Mesothelial cell of epicardium (in vitro differentiated cells): ENCODE measurements around the gene SYPL2. TPM values are rescaled to one million over a fixed set of nuclear protein-coding genes. Genes with fewer than 3 reads are reported as not detected.

Experiments used
- DNase-seq, 2 experiments: peaks; one replicate each; pipeline ENCODE4 v3.0.0; 2021; ENCODE audit warnings: low spot score in 2 of 2; ENCODE audit not compliant: unreplicated experiment in 2 of 2
- H3K27ac Mint-ChIP-seq: 2 replicates; pipeline ENCODE4 v1.8.0; 2021; ENCODE audit warnings: mixed read lengths
- H3K27me3 Mint-ChIP-seq: 2 replicates; pipeline ENCODE4 v1.8.0; 2021; ENCODE audit warnings: low read depth, mixed read lengths
- H3K36me3 Mint-ChIP-seq: 2 replicates; pipeline ENCODE4 v1.8.0; 2021; ENCODE audit warnings: mixed read lengths
- H3K4me1 Mint-ChIP-seq: 2 replicates; pipeline ENCODE4 v1.8.0; 2021; ENCODE audit warnings: mixed read lengths
- H3K4me3 Mint-ChIP-seq: 2 replicates; pipeline ENCODE4 v1.8.0; 2021; ENCODE audit warnings: mild to moderate bottlenecking, moderate library complexity, mixed read lengths
- H3K9me3 Mint-ChIP-seq: 2 replicates; pipeline ENCODE4 v1.8.0; 2021; ENCODE audit warnings: mixed read lengths
- CTCF ChIP-seq: fragments of 200-600 bp; sonication (generic); IDR thresholded peaks from one replicate; pipeline ENCODE4 v1.5.0; 2021; ENCODE audit warnings: antibody characterized with exemption; ENCODE audit not compliant: unreplicated experiment
- total RNA-seq: library from RNA; stranded (reverse); gene quantifications from 3 replicates; pipeline ENCODE4 v1.2.1, GENCODE V29; 2021

Gene SYPL2
- total RNA-seq, 1 donor from 2014 or later = 0.11 TPM

- H3K4me3 Mint-ChIP-seq = no peak overlapping the region
- no peaks in the 10 kb centered on the region for H3K36me3 Mint-ChIP-seq
- no peak overlapping the region for H3K27ac Mint-ChIP-seq
- peaks cover 17% of the 10 kb centered on the region for H3K4me1 Mint-ChIP-seq
- no peak for DNase-seq
- no peaks in the 10 kb centered on the region for H3K9me3 Mint-ChIP-seq
- no peak for TF ChIP-seq CTCF
- H3K27me3 Mint-ChIP-seq = peaks cover 69% of the 10 kb centered on the region
Measured at GRCh38 chr1:109479901-109480300, 13.6 kb downstream of the SYPL2 start.

GRCh38 chr1:109481646-109482045, 15.3 kb downstream of the SYPL2 start:
- no peak overlapping the region for H3K4me3 Mint-ChIP-seq
- peaks cover 21% of the 10 kb centered on the region for H3K4me1 Mint-ChIP-seq

GRCh38 chr1:109482242-109482641, 15.9 kb downstream of the SYPL2 start:
- Mint-ChIP-seq H3K27ac (no peak overlapping the region), H3K4me1 (peaks cover 21% of the 10 kb centered on the region), H3K36me3 (no peaks in the 10 kb centered on the region), H3K9me3 (no peaks in the 10 kb centered on the region), H3K4me3 (peak overlapping the region; percentile 87), H3K27me3 (peaks cover 46% of the 10 kb centered on the region)
- no peak for DNase-seq
- no peak for TF ChIP-seq CTCF

More at GRCh38 chr1:109481646-109482045, 15.3 kb downstream of the SYPL2 start:
- Mint-ChIP-seq H3K36me3 (no peaks in the 10 kb centered on the region), H3K27me3 (peaks cover 52% of the 10 kb centered on the region), H3K27ac (no peak overlapping the region), H3K9me3 (no peaks in the 10 kb centered on the region)
- DNase-seq = no peak
- no peak for TF ChIP-seq CTCF

DNA sequence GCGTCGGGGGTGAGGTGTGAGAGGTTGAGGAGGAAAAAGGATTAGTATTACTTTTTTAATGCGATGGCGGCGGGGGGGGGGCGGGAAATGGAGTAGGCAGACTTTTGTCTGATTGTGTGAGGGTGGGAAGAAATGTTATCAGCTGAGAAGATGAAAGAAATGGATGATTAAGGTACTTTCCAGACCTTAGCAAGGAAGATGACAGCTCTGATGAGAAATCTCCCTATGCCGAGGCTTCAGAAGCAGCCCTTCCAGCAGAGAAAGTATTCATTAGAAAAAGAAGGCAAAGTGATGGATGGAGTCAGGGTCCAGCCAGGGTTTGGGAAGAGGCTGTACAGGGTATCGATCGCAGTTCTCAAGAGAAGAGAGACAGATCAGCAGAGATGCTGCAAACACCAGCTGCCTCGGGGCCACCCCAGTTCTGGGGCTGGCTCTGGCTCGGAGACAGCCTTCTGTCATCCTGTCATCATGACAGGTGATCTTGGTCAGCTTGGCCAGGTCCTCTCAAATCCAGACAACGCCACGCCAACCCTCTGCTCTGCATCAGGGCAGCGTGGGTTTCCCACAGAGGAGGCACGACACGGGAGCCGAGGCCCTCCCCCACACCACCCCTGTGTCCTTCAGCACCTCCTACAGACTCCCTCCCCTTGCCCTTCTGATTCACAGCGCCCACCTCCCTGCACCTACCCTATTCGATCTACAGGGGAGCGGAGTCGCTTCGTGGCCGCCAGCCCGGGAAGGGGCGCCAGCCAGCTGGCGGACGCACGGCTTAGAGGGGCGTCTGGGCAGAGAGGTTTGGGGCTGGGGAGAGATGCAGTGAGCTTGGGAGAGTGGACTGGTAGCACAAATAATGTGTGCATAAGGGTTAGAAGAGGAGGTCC, 16.7 kb downstream of the SYPL2 start:
- TF ChIP-seq CTCF = no peak
- DNase-seq = peak in 1 of 2 experiments; percentile 60
- no peaks in the 10 kb centered on the region for H3K9me3 Mint-ChIP-seq
- H3K4me1 Mint-ChIP-seq = peaks cover 21% of the 10 kb centered on the region
- H3K4me3 Mint-ChIP-seq = peak overlapping the region; percentile 87
- H3K27me3 Mint-ChIP-seq = peaks cover 43% of the 10 kb centered on the region
- no peaks in the 10 kb centered on the region for H3K36me3 Mint-ChIP-seq
- H3K27ac Mint-ChIP-seq = peak overlapping the region; percentile 70

GRCh38 chr1:109483672-109484518, 17.5 kb downstream of the SYPL2 start, which contains the start of gene ATXN7L2:
ATXN7L2 (plus strand) TSS chr1:109483905; CDS start chr1:109483954, 49 bp downstream.
- Mint-ChIP-seq H3K36me3 (peaks cover 2% of the 10 kb centered on the region), H3K4me1 (peaks cover 21% of the 10 kb centered on the region), H3K27me3 (peaks cover 34% of the 10 kb centered on the region), H3K27ac (peak within 1 kb of the TSS; percentile 91), H3K9me3 (no peaks in the 10 kb centered on the region), H3K4me3 (peak within 1 kb of the TSS; percentile 87)
- DNase-seq = peak; percentile 90 to 93
- TF ChIP-seq CTCF = no peak
